NCI-H748 treated with DMSO at 0.1 percent for 48 hours (cell line): ENCODE results near the gene HS6ST1.

Experiments
- DNase-seq: peaks from one replicate; lab custom pipeline; 2025; lab: John Stamatoyannopoulos, UW

The HS6ST1 gene, protein sequence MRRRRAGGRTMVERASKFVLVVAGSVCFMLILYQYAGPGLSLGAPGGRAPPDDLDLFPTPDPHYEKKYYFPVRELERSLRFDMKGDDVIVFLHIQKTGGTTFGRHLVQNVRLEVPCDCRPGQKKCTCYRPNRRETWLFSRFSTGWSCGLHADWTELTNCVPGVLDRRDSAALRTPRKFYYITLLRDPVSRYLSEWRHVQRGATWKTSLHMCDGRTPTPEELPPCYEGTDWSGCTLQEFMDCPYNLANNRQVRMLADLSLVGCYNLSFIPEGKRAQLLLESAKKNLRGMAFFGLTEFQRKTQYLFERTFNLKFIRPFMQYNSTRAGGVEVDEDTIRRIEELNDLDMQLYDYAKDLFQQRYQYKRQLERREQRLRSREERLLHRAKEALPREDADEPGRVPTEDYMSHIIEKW

GRCh38 chr2:128318776-128319464, at the start of gene HS6ST1:
Gene HS6ST1 (minus strand): TSS chr2:128318868. CDS start chr2:128318563, 305 bp downstream.
- DNase-seq, result peak; percentile 25

DNA sequence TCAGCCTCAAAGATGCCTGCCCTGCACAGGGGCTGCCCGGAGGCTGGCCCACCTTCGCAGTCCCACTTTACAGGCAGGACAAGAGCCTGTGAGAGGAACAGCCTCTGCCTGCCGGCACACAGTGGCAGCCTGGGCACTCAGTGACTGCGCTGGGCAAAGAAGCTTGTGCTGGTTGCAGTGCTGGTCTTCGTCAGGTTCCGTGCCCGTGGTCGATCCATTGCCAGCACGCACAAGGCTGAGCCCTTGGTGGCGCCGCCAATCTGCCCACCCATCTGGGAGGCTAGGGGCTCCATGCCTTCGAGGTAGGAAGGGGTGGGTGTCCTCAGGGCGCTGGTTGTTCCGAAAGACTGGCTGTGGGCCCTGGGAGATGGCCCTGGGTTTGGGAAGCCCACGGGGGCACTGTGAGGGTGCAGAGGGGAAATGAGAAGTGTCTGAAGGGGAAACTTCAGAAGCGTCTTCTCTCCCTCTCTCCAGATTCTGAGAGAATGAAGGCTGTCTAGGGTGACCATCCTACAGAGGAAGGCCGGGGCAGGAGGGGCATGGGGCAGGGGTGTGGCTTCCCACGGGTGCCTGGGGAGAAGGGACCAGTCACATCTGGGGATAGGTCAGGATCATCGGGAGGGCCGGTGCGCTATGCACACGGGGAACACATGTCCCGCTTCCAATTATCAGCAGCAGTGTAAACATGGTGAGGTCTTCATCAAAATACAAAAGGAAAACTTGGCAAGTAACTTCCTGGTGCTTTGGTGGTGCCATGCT, 49.1 kb upstream of the HS6ST1 start:
- no peak for DNase-seq

- no peak for DNase-seq
These were observed 48.2 kb upstream of the HS6ST1 start for GRCh38 chr2:128366713-128367511.

- no peak for DNase-seq
These were observed 46.7 kb upstream of the HS6ST1 start for GRCh38 chr2:128365217-128365905.

- DNase-seq, result no peak
These were observed 45.8 kb upstream of the HS6ST1 start for GRCh38 chr2:128364441-128364911.

GRCh38 chr2:128363934-128364361, 45.3 kb upstream of the HS6ST1 start:
- no peak for DNase-seq

DNA sequence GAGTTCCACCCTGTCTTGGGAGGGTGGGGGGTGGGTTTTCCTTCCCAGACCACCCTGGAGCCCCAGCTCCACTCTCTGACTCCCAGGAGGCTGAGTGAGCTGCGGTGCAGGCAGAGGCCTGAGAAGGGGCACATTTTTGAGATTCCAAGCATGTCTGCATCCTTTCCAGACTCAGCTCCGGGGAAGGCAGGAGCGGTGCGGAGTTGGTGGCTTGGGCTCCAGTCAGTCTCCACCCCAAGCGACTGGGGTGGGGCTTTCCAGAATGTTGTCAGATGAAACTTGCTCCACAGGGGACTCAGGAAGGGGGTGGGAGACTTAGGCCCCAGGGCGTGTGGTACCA, 44.2 kb upstream of the HS6ST1 start:
- no peak for DNase-seq

DNA sequence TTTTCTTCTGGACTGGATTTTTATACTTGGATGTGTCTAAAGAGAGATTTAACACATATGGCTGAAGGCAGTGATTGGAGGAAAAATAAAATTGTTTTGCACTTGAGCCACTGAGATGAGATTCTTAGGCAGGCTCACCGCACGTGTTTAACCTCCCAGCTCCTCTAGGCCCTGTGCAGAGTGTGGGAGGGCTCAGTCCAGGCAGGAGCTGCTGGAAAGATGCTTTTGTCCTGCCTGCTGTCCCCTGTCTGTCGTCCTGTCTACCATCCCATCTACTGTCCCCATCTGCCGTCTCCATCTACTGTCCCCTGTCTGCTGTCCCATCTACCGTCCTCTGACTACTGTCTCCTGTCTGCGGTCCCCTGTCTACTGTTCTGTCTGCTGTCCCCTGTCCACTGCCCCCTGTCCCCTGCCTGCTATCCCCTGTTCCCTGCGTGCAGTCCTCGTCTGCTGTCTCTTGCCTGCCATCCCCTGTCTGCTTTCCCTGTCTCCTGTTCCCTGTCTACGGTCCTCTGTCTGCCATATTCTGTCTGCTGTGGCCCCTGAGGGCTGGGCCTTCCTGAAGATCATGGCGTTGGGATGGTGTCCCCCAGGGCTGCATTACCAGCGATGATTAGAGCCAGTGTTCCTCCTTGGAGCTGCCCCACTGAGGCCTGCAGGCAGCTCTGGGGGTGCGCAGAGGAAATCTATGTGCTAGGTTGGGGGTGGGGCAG, 43.7 kb upstream of the HS6ST1 start:
- DNase-seq, result no peak

DNA sequence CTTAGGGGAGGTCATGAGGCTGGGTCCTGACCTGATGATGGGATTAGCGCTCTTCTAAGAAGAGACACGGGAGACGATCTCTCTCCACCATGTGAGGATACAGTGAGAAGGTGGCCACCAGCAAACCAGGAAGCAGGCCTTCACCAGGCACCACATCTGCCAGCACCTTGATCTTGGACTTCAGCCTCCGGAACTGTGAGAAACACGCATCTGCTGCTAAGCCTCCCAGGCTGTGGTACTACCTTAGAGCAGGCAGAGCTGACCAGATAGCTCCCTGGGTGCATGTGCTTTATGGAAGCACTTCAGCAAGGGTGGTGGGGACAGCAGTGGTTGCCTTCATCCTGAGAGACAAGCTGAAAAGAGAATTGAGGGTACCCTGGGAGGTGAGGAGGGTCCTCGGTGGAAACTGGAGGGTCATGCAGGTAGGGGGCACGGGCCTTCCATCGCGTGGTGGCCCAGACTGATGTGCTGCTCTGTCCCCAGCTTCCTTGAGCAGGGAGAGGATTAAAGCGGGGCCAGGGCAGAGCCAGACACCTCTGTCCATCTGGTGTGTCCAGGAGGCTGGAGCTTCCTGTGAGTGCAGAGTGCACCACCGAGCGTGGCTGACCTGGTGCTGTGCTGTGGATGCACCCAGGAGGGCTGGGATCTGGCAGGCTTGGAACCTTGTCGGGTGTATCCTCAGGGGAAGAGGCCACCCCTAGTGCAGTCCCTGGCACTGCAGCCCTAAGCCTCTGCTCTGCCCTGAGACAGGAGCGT, 42.9 kb upstream of the HS6ST1 start:
- DNase-seq, result no peak

DNA sequence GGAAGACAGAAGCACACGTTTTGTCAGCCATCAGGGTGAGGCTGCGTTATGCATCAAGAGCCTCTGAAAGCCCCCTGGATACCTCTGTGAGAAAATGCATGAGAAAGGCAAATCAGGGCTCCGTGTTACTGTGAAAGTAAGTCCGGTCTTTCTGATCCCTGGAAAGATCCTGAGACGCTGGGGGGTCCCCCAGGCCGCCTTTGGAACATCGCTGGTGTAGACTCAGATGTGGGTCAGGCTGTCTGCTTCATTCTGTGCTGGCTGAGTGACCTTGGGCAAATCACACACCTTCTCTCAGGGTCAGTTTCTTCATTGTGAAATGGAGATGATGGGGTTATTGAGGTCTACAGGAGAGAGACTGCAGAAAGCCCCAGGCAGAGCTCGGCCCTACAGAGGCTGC, 42.0 kb upstream of the HS6ST1 start:
- no peak for DNase-seq

DNA sequence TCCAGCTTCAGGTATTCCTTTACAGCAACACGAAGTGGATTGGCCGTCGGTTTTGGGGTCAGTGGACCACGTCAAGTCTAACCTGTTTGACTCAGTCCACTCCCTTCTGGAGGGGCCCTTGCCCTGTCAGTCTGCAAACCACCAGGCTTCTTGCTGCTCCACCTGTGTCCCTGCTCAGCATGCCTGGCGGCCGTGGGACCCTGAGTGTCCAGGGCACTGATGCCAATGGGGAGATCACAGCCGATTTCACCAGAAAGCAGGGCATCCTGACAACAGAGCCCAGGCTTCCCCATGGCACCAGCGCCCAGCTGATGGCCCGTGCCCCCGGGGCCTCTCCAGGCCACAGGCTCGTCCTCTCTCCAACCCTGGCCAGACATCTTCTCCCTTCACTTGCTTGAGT, 41.2 kb upstream of the HS6ST1 start:
- DNase-seq, result no peak

GRCh38 chr2:128358941-128359731, 40.5 kb upstream of the HS6ST1 start:
- DNase-seq, result no peak

- DNase-seq, result no peak
These were observed 39.1 kb upstream of the HS6ST1 start for GRCh38 chr2:128357506-128358370.

GRCh38 chr2:128356127-128356526, 37.5 kb upstream of the HS6ST1 start:
- DNase-seq, result no peak

DNA sequence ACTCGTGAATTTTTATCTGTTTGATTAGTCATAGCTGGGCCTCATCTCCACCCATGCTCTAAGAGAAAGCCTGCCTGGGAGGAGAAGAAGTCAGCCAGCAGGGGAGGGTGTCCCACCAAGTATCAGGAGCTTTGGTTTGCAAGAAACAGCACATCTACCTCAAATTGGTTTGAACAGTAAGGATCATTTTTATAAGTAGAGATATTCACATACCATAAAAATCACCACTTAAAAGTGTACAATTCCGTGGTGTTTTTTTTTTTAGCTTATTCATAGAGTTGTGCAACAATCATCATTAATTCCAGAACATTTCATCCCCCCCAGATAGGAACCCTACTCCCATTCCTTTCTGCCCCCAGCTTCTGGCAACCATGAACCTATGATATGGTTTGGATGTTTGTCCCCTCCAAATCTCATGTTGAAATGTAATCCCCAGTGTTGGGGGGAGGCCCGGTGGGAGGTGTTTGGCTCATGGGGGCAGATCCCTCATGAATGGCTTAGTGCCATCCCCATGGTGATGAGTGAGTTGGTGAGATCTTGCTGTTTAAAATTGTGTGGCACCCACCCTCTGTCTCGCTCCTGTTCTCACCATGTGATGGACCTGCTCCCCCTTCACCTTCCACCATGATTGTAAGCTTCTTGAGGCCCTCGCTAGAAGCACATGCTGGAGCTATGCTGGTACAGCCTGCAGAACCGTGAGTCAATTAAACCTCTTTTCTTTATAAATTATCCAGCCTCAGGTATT, 36.2 kb upstream of the HS6ST1 start:
- DNase-seq, result no peak

- no peak for DNase-seq
These were observed 35.5 kb upstream of the HS6ST1 start for GRCh38 chr2:128354161-128354560.

GRCh38 chr2:128350736-128351135, 32.1 kb upstream of the HS6ST1 start:
- DNase-seq, result no peak
